Panc1 (cell line): ENCODE measurements around the gene TLCD3A. TPM values are rescaled to one million over a fixed set of nuclear protein-coding genes. Genes with fewer than 3 reads are reported as not detected.

Experiments used
- ATAC-seq: fragments of 200-7000 bp; cut with Tn5 transposase; 2 replicates; pipeline ENCODE4 v1.9.1; 2020; ENCODE audit warnings: mild to moderate bottlenecking, moderate library complexity
- BruUV-seq: library from RNA; stranded (reverse); fragments of 400-500 nt; replicated peaks from 2 replicates; lab custom pipeline; 2021; lab: Mats Ljungman, UMichigan
- CTCF ChIA-PET: fragments of 300-600 bp; sonication (Branson Sonifier 250); formaldehyde crosslinking; loops from one replicate; lab custom pipeline; 2022; ENCODE audit warnings: antibody characterized with exemption; lab: Charles Lee
- POLR2A ChIA-PET: fragments of 300-600 bp; sonication (Branson Sonifier 250); formaldehyde crosslinking; loops from one replicate; lab custom pipeline; 2022; ENCODE audit warnings: antibody characterized with exemption; lab: Charles Lee
- DNase-seq: peaks from one replicate; pipeline ENCODE4 v3.0.0-alpha.2; 2010; ENCODE audit warnings: low read depth, low spot score
- H3K27ac ChIP-seq: 2 replicates; pipeline ENCODE4 v1.5.1; 2011; ENCODE audit warnings: mild to moderate bottlenecking, low read length, inconsistent platforms
- H3K27me3 ChIP-seq: fragments of 200-500 bp; sonication (Bioruptor generic); 2 replicates; pipeline ENCODE4 v1.6.0; 2014; ENCODE audit warnings: low read length, inconsistent platforms; ENCODE audit not compliant: control insufficient read depth, insufficient read depth
- H3K36me3 ChIP-seq: fragments of 200-500 bp; sonication (Bioruptor generic); 2 replicates; pipeline ENCODE4 v1.5.1; 2014; ENCODE audit warnings: inconsistent platforms, mild to moderate bottlenecking, low read length, moderate library complexity; ENCODE audit not compliant: control insufficient read depth, insufficient read depth
- H3K4me1 ChIP-seq: 2 replicates; pipeline ENCODE4 v1.5.1; 2011; ENCODE audit warnings: inconsistent platforms, mild to moderate bottlenecking, low read length, moderate library complexity; ENCODE audit not compliant: control insufficient read depth, insufficient read depth
- H3K4me3 ChIP-seq, 2 experiments: 2 replicates each; pipeline ENCODE4 v1.5.1; 2011 to 2012; ENCODE audit warnings: low read depth in 2 of 2, low read length in 2 of 2, mild to moderate bottlenecking in 2 of 2, inconsistent platforms in 1 of 2, moderate library complexity in 1 of 2
- H3K9me3 ChIP-seq: fragments of 200-500 bp; sonication (Bioruptor generic); 2 replicates; pipeline ENCODE4 v1.5.1; 2014; ENCODE audit warnings: low read depth, mild to moderate bottlenecking, inconsistent platforms, low read length, moderate library complexity; ENCODE audit not compliant: control insufficient read depth, insufficient read depth
- CTCF ChIP-seq: fragments of 450-650 bp; IDR thresholded peaks from 2 replicates; pipeline ENCODE4 v1.5.1; 2017; ENCODE audit warnings: mild to moderate bottlenecking
- REST ChIP-seq, 2 experiments: IDR thresholded peaks; 2 replicates each; pipeline ENCODE4 v1.6.1; 2011 to 2012; ENCODE audit warnings: low read depth in 2 of 2, control low read depth in 1 of 2, low read length in 1 of 2, mild to moderate bottlenecking in 1 of 2, moderate library complexity in 1 of 2; ENCODE audit not compliant: insufficient read depth in 1 of 2
- SIN3A ChIP-seq: IDR thresholded peaks from 2 replicates; pipeline ENCODE4 v1.6.1; 2012; ENCODE audit warnings: low read depth, mild to moderate bottlenecking, low read length, moderate library complexity, borderline replicate concordance; ENCODE audit not compliant: insufficient read depth
- TCF7L2 ChIP-seq: IDR thresholded peaks from 2 replicates; pipeline ENCODE4 v1.6.1; 2011; ENCODE audit warnings: mild to moderate bottlenecking, low read depth, low read length, inconsistent platforms
- in situ Hi-C: cut with HindIII; loops from 2 replicates; pipeline ENCODE4 v1.10.0; 2016; ENCODE audit warnings: low sequenced_read_pairs, low pct_unique_long_range_greater_than_20kb
- intact Hi-C: fragments of 100-400 bp; cut with micrococcal nuclease; formaldehyde crosslinking; loops from one replicate; pipeline ENCODE4 v1.10.0; 2022; ENCODE audit not compliant: unreplicated experiment
- total RNA-seq: library from RNA; stranded (reverse); gene quantifications from one replicate; pipeline ENCODE4 v1.2.1, GENCODE V29; 2021; ENCODE audit not compliant: unreplicated experiment

TLCD3A gene
- total RNA-seq, 1 experiment from 2014 or later = 30.4 TPM

- no peak for TF ChIP-seq REST (IDR thresholded peaks at IDR 0.05; ENCODE audit: insufficient read depth in 1 of 2, low read depth in 2 of 2, low read length in 1 of 2)
- ChIA-PET POLR2A (no interaction called here), CTCF (no interaction called here)
- H3K4me3 ChIP-seq = no peak overlapping the region
- H3K27me3 ChIP-seq = no peaks in the 10 kb centered on the region
- intact Hi-C loops = no loop called here
- H3K36me3 ChIP-seq = no peaks in the 10 kb centered on the region
- H3K9me3 ChIP-seq = no peaks in the 10 kb centered on the region
- no peak overlapping the region for H3K27ac ChIP-seq
- no TSS peak for BruUV-seq
- DNase-seq (no peak), ATAC-seq (peak; percentile 63)
- H3K4me1 ChIP-seq = peaks cover 8% of the 10 kb centered on the region; the same call in 1 of the 2 replicates
- in situ Hi-C loops = no loop called here
Measured at GRCh38 chr17:721540-721937, 10.9 kb upstream of the TLCD3A start.

GRCh38 chr17:725084-725483, 7.3 kb upstream of the TLCD3A start:
- Histone ChIP-seq H3K4me3 (no peak overlapping the region), H3K36me3 (no peaks in the 10 kb centered on the region), H3K4me1 (no peaks in the 10 kb centered on the region), H3K9me3 (no peaks in the 10 kb centered on the region), H3K27me3 (no peaks in the 10 kb centered on the region), H3K27ac (no peak overlapping the region)
- DNase-seq (no peak), ATAC-seq (no peak)
- ChIA-PET POLR2A (no interaction called here), CTCF (no interaction called here)
- no TSS peak for BruUV-seq
- intact Hi-C loops (no loop called here), in situ Hi-C loops (no loop called here)
- no peak for TF ChIP-seq TCF7L2
- TF ChIP-seq CTCF = no peak
- TF ChIP-seq SIN3A = no peak

GRCh38 chr17:725746-726145, 6.7 kb upstream of the TLCD3A start:
- Histone ChIP-seq H3K9me3 (no peaks in the 10 kb centered on the region), H3K4me3 (no peak overlapping the region), H3K27ac (no peak overlapping the region), H3K36me3 (no peaks in the 10 kb centered on the region), H3K4me1 (no peaks in the 10 kb centered on the region), H3K27me3 (no peaks in the 10 kb centered on the region)
- no TSS peak for BruUV-seq
- no peak for ATAC-seq
- in situ Hi-C loops (no loop called here), intact Hi-C loops (no loop called here)
- TF ChIP-seq CTCF = no peak
- TF ChIP-seq SIN3A = no peak
- ChIA-PET CTCF (no interaction called here), POLR2A (no interaction called here)
- no peak for DNase-seq
